HG03460 (cell line): ENCODE measurements around the gene SNX33.
"Not testable (repeated sequence)": the region's sequence is repeated elsewhere in the genome, so short reads cannot be mapped to it uniquely, and the experiment has no call there.

ENCODE experiments used
- ATAC-seq: cut with Tn5 transposase; IDR thresholded peaks from one replicate; pipeline ENCODE4 v1.9.1; 2021; ENCODE audit not compliant: unreplicated experiment

Gene SNX33

DNA sequence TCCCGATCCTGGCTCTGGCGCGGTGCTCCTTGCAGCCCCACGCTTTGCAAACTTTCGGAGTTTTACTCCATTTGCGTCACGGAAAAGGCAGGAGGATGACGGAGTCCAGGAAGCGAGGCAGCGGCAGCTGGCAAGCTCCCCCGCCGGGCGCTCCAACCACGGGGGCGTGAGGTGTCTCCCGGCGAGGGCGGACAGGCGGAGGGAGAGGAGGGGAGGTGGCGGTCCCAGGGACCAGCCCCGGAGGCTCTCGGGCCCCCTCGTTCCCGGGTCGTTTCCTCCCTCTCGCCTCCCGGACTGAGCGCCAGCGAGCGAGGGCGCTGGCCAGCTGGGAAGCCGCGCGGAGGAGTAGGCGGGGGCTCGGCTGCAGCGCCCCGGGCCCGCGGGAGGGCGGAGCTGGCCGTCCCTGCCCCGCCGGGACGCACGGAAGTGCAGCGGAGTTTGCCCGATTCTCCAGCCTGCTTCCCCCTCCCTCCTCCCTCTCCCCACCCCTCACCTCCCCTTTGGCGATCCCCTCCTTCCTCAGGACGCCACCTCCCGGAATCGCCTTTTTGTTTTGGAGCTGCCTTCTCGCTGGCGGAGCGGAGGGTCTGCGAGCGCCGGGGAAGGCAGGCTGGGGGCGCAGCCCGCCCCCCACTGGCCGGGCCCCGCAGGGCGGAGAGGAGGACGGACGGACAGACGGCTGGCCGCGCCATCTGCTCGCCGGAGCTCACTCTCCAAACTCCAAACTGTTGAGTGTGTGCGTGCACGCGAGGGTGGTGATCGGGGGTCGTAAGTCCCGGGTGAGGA is at the start of gene SNX33:
SNX33 (plus strand) TSS at position 543 of the 786 bp plus-strand sequence. CDS start 1,191 bp downstream, outside the sequence.
- ATAC-seq = no peak

- ATAC-seq = no peak
Observed at GRCh38 chr15:75598361-75598760, 49.4 kb upstream of the SNX33 start.

DNA sequence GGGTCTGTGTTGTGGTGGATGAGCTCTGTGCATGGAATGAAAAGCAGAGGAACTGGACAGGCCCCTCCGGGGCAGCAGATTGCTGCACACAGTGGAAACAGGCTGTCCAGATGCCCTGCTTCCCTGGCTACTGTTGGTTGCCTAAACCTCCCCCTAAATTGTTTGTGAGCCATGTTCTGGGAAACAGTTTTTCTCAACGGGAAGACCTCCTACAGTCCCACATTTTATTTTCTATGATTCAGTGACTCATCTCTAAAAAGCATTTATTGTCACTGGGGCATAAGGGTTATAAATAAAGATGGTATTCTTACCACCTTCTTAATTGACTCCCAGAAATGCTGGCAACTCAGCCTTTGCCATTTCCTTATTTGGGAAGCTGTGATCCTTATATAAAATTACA is 48.3 kb upstream of the SNX33 start:
- no peak for ATAC-seq

GRCh38 chr15:75606026-75606425 is 41.7 kb upstream of the SNX33 start:
- no peak for ATAC-seq

GRCh38 chr15:75606711-75607699 is 40.7 kb upstream of the SNX33 start:
- ATAC-seq = no peak

DNA sequence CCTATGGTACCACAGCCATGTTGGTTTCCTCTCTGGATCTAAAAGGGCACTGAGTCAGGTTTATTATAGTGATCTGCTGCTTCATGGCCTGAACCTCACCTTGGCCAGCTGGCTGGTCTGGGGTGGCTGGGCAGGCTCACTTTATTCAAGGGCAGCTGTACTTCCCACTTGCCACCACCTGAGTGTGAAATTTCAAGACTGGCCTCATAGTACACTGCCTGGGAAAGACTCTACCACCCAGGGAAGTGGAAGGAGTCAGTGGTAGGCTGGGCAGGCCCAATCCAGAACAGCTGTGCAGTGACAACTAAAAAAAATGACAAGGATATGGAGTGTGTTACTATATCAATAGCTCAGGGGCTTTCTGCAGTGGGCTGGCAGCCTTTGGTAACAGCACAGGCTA is 30.9 kb upstream of the SNX33 start:
- ATAC-seq = no peak

- no peak for ATAC-seq
Observed at GRCh38 chr15:75620058-75620820, 27.5 kb upstream of the SNX33 start.

- ATAC-seq = no peak
Observed at GRCh38 chr15:75620841-75621391, 26.8 kb upstream of the SNX33 start.

DNA sequence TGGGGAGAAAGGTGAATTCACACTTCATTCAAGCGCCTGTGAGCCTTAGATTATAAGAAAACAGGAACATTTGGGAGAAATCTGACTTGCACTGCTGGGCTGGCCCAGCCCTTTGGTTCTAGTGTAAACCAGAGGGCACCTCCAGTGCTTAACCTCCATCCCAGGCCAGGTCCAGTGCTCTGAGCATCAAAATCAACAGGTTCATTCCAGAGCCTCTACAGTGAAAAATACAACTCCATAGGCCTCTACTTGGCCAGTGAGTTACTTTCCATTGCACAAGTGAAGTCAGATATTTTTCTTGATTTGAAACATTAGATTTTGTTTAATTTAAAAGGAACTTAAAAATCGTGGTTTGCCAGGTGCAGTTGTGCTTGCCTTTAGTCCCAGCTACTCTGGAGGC is 25.2 kb upstream of the SNX33 start:
- no peak for ATAC-seq

DNA sequence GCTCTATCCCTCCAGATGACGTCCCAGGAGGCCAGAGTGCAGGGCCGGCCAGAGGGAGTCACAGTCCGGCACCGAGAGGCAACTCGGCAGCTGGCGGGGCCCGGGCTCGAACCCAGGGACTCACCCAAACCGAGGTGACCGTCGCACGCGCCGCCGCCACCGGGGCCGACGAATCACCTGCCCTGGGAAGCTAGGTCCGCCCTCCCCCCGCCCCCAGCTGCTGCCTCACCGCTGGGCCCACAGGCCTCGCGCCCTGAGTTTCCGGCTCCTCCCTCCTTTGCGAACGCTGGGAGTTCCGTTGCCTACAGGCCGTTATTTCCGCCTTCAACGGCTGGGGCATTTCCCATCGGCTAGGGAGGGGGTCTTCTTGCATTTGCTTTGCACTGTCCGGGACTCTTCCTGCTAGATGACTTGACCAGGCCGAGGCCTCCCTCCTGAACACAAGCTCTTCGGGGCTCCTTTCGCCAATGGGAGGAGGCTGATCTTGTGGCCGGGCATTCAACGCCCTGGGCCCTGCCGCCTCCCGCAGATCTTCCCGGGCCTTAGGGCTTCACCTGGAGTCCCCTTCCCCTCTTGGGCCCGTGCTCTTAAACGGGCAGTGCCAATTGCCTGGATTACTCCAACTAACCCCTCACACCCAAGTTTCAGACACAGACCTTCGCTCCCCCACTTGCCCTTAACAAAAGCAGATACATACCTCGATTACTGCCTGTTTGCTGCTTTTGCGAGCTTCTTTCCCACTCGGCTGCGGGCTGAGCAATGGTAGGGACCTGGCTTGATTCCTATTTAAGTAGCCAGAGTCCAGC is 22.0 kb upstream of the SNX33 start, which contains the start of gene SNUPN:
SNUPN (minus strand) TSS at position 184 of the 806 bp plus-strand sequence. CDS start 4,674 bp downstream, outside the sequence.
- ATAC-seq = peak; percentile 57

- ATAC-seq = no peak
Observed at GRCh38 chr15:75631935-75632334, 15.8 kb upstream of the SNX33 start.

DNA sequence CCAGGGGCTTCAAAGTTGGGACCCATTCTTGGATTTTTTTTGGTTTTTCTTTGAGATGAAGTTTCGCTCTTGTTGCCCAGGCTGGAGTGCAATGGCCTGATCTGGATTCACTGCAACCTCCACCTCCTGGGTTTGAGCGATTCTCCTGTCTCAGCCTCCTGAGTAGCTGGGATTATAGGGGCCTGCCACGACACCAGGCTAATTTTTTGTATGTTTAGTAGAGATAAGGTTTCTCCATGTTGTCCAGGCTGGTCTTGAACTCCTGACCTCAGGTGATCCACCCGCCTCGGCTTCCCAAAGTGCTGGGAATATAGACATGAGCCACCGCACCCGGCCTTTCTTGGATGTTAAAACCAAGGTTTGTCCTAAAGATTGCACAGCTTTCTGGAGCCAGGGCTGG is 13.8 kb upstream of the SNX33 start:
- ATAC-seq = not testable (repeated sequence)

- ATAC-seq = no peak
Observed at GRCh38 chr15:75636026-75636425, 11.7 kb upstream of the SNX33 start.

- ATAC-seq = no peak
Observed at GRCh38 chr15:75637245-75638009, 10.3 kb upstream of the SNX33 start.

GRCh38 chr15:75639191-75639708 is 8.5 kb upstream of the SNX33 start:
- no peak for ATAC-seq

GRCh38 chr15:75639709-75640482 is 7.8 kb upstream of the SNX33 start, which contains the start of gene IMP3:
Gene IMP3, minus strand, starts transcription at chr15:75640224. Its CDS starts 56 bp downstream, at chr15:75640168.
- ATAC-seq = peak; percentile 89

GRCh38 chr15:75640483-75641178 is 7.1 kb upstream of the SNX33 start:
- peak; percentile 30 for ATAC-seq
